GM20000 (cell line): ENCODE data around the gene TPCN2.

Experiments
- DNase-seq: peaks from one replicate; pipeline ENCODE4 v3.0.0; 2012; ENCODE audit warnings: low spot score
- TF ChIP-seq, protein P1 (sequence below): IDR thresholded peaks from 2 replicates; pipeline ENCODE4 v1.5.1; 2012; ENCODE audit warnings: mild to moderate bottlenecking, control low read depth; ENCODE audit errors: extremely low read depth, missing control alignments

The TPCN2 gene

DNA sequence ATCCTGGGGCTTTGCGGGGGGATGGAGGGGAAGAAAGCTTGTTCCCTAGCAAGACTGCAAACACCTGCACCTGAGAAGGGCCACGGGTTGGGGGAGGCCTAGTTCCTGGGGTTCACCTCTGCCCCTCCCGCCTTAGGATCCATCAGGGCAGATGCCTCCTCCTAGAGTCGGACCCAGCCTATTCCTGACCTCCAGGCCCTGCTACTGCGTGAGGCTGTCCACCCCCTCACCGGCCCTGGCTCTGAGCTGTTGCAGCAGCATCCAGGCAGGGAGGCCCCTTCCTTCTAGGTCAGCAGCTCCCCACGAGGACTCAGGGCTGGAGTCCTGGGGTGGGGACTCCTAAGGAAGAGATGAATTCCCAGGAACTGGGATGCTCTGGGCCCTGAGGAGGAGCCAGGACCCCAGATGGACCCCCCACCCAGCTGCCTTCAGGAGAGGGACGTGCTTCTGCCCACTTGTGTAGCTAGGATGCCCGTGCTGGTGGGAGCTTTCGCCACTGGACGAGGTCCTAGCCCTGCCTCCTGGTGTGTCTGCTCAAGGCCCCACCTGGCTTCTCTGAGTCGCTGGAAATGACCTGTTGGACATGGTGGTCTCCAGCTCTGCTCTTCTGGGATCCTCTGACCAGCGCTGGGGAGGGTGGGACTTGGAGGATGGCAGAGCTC lies 46.0 kb upstream of the TPCN2 start:
- no peak for DNase-seq
- TF ChIP-seq, protein P1, sequence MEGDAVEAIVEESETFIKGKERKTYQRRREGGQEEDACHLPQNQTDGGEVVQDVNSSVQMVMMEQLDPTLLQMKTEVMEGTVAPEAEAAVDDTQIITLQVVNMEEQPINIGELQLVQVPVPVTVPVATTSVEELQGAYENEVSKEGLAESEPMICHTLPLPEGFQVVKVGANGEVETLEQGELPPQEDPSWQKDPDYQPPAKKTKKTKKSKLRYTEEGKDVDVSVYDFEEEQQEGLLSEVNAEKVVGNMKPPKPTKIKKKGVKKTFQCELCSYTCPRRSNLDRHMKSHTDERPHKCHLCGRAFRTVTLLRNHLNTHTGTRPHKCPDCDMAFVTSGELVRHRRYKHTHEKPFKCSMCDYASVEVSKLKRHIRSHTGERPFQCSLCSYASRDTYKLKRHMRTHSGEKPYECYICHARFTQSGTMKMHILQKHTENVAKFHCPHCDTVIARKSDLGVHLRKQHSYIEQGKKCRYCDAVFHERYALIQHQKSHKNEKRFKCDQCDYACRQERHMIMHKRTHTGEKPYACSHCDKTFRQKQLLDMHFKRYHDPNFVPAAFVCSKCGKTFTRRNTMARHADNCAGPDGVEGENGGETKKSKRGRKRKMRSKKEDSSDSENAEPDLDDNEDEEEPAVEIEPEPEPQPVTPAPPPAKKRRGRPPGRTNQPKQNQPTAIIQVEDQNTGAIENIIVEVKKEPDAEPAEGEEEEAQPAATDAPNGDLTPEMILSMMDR, result no peak

DNA sequence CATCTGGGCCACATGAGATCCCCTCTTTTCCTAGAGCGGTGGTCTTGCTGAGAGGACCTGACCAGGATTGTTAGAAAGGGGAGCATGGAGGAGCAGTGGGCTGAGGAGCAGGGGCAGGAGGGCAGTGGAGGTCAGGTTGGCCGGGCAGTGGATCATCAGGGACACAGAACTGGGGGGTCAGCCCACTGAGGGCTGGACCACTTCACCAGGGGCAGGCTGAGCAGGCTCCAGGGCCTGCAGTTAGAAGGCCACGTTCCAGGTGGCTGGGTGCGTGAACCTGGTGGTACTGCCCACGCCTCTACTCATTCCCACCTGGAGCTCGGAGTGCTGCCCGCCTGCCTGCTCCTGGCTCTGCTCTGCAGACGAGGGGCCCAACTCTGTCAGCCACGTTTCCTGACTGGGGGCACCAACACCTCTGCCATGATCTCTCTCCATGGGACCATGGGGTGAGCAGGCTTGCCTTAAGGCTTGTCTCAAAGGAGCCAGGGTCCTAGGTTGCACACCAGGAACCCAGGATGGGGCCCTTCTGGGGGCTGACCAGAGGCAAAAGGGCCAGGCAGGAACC lies 45.3 kb upstream of the TPCN2 start:
- TF ChIP-seq, protein P1, result no peak
- DNase-seq, result no peak

DNA sequence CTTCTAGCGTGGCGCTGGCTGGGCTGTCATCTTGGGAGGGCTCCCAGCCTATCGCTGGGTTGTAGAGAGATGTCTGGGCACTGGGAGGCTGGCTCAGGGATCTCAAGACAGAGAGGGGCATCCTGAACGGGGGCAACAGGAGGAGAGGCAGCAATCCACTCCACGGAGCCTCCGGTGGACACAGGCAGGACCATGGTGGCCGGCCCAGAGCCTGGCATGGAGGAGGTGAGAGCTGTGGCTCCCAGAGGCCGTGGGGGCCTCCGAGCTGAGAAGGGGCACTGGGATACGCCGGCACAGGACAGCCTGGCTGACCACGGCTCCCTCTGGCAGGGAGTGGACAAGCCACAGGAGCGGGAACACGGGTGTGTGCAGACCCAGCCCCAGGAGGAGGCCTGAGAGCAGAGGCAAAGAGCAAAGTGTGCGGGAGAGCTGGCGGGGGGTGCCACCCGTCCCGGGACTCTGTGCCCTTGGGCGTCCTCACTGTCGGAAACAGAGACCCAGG lies 44.8 kb upstream of the TPCN2 start:
- no peak for DNase-seq
- TF ChIP-seq, protein P1, result no peak

DNA sequence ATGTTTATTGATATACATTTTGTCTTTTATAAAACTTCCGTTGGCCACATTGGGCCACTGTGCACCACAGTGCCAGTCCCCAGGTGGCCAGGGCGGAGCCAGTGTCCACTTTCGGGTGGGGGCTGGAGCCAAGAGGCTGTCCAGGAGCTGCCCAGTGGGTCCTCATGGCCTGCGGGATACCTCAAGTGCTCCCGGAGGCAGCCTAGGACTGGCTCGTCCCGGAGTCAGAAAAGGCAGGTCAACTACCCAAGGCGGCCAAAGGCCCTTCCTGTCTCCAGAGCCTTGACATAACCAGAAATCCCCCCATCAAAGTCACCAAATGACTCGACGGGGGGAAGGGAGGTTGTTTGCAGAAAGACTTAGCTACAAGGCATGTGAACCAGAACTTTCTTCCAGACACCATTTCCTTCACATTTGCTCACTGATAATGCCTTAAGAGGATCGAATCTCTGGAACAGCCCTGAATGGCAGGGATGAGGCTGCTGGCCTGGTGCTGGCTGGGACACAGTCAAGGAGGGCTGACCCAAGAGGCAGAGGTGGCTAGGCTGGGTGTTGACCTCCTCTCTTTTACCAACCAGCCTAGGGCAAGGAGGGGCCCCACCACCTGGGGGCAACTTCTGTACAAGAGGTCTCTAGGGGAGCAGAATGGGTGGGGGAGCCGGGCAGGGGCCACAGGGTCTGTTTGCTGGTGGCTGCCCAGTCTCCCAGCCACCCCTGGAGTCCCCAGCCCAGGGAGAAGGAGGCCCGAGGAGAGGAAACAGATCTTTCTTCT lies 44.1 kb upstream of the TPCN2 start:
- no peak for DNase-seq
- TF ChIP-seq, protein P1, result no peak

DNA sequence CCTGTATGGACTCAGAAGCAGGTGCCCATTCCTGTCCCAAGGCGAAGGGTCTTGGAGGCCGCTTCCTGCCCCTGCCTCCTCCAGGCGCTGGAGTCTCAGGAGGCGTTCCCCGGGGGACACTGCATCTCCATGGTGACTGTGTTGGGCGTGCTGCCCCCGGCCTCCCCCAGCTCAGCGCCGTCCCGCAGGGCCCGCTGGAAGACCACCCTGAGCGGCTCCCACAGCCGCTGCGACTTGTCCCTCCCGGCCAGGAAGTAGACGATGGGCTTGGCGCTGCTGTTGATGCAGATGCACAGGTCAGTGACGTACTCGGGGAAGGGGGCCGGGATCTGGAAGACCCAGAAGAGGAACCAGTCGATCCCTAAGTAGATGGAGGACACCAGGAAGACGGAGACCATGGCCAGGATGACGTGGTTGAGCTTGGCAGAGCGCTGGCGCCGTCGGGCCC lies 43.5 kb upstream of the TPCN2 start:
- TF ChIP-seq, protein P1, result no peak
- no peak for DNase-seq

DNA sequence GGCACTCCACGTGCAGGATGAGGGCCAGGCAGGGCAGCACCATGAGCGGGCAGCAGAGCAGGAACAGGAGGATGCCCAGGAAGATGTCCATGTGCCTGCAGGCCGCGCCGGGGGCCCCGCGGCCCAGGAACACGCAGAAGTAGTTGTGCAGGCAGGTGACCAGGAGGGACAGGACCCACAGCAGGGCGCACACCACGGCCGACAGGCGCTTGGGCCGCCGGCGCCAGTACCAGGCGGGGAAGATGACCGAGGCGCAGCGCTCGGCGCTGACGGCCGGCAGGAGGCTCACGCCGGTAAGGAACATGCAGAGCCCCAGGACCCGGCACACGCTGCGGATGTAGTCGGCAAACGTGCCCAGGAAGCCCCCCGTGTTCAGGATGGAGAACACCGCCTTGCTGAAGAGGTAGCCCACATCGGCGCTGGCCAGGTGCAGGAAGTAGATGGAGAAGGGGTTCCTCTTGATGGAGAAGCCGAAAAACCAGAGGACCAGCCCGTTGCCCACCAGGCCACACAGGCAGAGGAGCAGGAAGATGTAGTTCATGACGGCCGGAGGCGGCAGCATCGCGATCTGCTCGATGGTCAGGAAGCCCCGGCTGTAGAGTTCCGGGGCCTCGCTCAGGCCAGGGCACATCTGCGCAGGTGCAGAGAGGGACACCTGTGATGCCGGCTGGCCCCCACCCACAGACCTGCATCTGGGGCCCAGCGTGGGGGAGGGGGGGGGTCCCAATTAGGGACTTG lies 42.9 kb upstream of the TPCN2 start:
- DNase-seq, result no peak
- TF ChIP-seq, protein P1, result no peak
